ENCODE results near the gene PDE2A. TPM values are rescaled to one million over a fixed set of nuclear protein-coding genes. Genes with fewer than 3 reads are reported as not detected.

Gene PDE2A
- total RNA-seq, 4 donors from 2014 or later = 40.6 to 68.8 (median 47.6) TPM

DNA sequence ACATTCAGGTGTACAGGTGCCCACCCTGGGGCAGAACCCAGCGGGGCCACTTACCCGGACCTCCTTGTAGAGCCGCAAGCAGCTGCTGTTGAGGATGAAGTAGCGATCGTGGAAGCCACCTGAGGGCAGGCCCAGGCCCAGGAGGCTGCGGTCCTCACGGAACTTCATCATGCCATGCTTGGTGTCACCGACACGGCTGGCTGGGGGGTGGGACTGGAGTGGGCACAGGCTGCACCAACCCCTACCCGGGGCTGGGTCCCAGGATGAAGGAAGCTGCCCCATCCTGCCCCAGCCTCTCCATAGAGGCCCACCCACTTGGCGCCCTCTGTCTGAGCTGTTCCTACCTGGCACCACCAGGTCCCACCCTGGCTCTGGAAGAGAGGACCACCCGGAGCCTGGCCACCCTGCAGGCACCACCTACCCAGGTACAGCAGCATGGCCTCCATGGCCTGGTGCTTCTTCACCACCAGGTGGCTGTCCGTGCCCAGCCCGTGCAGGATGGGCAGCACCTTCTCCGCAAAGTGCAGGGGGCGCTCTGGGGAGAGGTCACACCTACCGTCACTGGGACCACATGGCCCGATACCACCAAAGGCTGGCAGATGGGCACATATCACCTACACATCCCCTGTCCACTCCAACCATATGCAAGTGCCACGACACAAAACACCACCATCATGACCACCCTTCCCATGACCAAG, 19.2 kb upstream of the PDE2A start:
- TF ChIP-seq POLR2AphosphoS5 (IDR thresholded peaks at IDR 0.05) (no peak), POLR2A (IDR thresholded peaks at IDR 0.05; ENCODE audit: low read depth) (no peak), EP300 (IDR thresholded peaks at IDR 0.05) (no peak)
- TF ChIP-seq, protein P1, sequence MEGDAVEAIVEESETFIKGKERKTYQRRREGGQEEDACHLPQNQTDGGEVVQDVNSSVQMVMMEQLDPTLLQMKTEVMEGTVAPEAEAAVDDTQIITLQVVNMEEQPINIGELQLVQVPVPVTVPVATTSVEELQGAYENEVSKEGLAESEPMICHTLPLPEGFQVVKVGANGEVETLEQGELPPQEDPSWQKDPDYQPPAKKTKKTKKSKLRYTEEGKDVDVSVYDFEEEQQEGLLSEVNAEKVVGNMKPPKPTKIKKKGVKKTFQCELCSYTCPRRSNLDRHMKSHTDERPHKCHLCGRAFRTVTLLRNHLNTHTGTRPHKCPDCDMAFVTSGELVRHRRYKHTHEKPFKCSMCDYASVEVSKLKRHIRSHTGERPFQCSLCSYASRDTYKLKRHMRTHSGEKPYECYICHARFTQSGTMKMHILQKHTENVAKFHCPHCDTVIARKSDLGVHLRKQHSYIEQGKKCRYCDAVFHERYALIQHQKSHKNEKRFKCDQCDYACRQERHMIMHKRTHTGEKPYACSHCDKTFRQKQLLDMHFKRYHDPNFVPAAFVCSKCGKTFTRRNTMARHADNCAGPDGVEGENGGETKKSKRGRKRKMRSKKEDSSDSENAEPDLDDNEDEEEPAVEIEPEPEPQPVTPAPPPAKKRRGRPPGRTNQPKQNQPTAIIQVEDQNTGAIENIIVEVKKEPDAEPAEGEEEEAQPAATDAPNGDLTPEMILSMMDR (IDR thresholded peaks at IDR 0.05) = no peak
- intact Hi-C loops (cut with DNase I) = no loop called here
- no peak overlapping the region for H3K27ac ChIP-seq (replicated peaks in 1 of 4)
- H3K27me3 ChIP-seq = no peaks in the 10 kb centered on the region
- 94% methylated on average over 8 of the region's 19 CpGs for whole genome bisulfite sequencing
- H3K36me3 ChIP-seq = peaks cover 82 to 100% (median 100%) of the 10 kb centered on the region in 4 donors
- H3K4me3 ChIP-seq = no peak overlapping the region
- peaks cover 0 to 17% (median 5%) of the 10 kb centered on the region in 4 donors for H3K4me1 ChIP-seq
- no peaks in the 10 kb centered on the region for H3K9me3 ChIP-seq
- no peak for DNase-seq (ENCODE audit: extremely low spot score)

DNA sequence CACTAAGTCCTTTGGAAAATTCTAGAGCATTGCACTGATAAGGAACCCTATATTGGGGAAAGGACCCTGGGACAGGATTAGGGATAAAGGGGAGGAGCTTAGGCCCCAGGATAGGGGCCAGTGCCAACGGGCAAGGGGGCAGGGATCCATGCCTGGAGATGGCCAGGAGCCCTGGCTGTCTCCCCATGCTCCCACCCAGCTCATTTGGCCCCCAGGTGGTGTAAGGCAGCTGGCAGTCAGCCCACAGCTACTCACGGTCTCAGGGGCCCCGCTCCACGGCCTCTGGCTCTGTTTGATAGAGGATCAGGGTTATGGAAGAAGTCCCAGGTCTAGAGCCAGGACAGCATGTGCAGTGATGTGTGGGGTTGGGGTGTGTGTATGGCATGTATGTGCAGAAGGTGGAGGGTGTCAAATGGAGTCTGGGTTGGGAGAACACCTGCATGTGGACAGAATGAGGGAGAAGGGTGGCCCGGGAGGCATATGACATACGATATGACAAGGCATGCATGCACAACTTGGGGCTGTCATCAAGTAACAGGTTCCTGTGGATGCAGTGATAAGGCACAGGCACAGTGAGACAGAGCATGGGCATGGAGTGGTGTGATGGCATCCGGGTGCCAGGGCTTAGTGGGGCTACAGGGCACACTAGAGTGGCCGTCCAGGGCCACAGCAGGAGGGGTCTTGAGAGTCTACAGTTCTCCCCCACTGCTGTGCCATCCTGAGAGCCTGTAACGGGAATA, 18.4 kb upstream of the PDE2A start:
- H3K27me3 ChIP-seq = no peaks in the 10 kb centered on the region
- peaks cover 0 to 18% (median 8%) of the 10 kb centered on the region in 4 donors for H3K4me1 ChIP-seq
- H3K36me3 ChIP-seq = peaks cover 76 to 100% (median 99%) of the 10 kb centered on the region in 4 donors
- no peaks in the 10 kb centered on the region for H3K9me3 ChIP-seq
- TF ChIP-seq EP300 (IDR thresholded peaks at IDR 0.05) (no peak), POLR2A (IDR thresholded peaks at IDR 0.05; ENCODE audit: low read depth) (no peak), POLR2AphosphoS5 (IDR thresholded peaks at IDR 0.05) (no peak)
- TF ChIP-seq, protein P1 (IDR thresholded peaks at IDR 0.05) = no peak
- no peak overlapping the region for H3K4me3 ChIP-seq
- 77% methylated on average over 9 of the region's 9 CpGs for WGBS
- intact Hi-C loops (cut with DNase I) = no loop called here
- DNase-seq (ENCODE audit: extremely low spot score) = no peak
- H3K27ac ChIP-seq (replicated peaks in 1 of 4) = no peak overlapping the region

DNA sequence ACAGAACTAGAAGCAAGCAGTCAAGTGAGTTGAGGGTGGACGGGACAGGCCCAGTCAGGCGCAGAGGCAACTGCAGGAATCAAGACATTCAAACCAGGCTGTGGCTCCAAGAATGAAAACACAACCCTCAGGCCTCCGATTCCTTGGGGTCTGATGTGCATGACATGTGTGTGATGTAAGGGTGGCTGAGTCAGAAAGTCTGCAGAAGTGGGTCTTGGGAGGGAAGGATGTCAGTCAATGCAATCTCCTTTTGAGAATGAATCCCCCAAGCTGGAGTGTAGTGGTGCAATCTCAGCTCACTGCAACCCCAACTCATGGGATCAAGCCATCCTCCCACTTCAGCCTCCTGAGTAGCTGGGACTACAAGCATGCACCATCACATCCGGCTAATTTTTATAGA, 15.9 kb upstream of the PDE2A start:
- Histone ChIP-seq H3K36me3 (peaks cover 72 to 100% (median 94%) of the 10 kb centered on the region in 4 donors), H3K9me3 (no peaks in the 10 kb centered on the region)

DNA sequence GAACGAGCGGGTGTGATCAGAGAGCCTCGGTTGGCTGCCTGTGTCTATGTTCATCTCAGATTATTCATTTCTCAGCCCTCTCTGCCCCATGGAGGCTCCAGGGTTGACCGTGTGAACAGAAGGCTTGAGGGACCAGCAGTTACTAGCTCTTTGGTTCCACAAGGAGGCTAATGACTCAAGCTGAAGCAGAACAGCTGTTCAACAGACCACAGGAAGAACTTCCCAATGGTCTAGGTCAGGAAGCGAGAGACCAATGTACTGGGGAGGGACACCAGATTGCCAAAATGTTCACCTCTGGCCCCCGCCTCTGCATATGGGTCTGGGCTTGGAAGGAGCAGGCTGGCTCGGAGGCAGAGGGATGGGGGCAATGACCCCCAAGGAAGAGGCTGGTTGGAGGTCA, 14.7 kb upstream of the PDE2A start:
- no peaks in the 10 kb centered on the region for H3K9me3 ChIP-seq
- H3K27me3 ChIP-seq = no peaks in the 10 kb centered on the region
- peak overlapping the region in 1 of 4 donors; percentile 54 for H3K27ac ChIP-seq (replicated peaks in 1 of 4)
- H3K4me1 ChIP-seq = peaks cover 19 to 45% (median 40%) of the 10 kb centered on the region in 4 donors
- no peak for DNase-seq (ENCODE audit: extremely low spot score)
- H3K36me3 ChIP-seq = peaks cover 65 to 100% (median 87%) of the 10 kb centered on the region in 4 donors
- no peak overlapping the region for H3K4me3 ChIP-seq
- 79% methylated on average over 7 of the region's 7 CpGs for WGBS
- intact Hi-C loops (cut with DNase I) = no loop called here
- TF ChIP-seq, protein P1 (IDR thresholded peaks at IDR 0.05) = no peak
- TF ChIP-seq POLR2AphosphoS5 (IDR thresholded peaks at IDR 0.05) (no peak), POLR2A (IDR thresholded peaks at IDR 0.05; ENCODE audit: low read depth) (no peak), EP300 (IDR thresholded peaks at IDR 0.05) (no peak)

More for the DNA sequence above, 15.9 kb upstream of the PDE2A start:
- Histone ChIP-seq H3K27ac (replicated peaks in 1 of 4) (no peak overlapping the region), H3K27me3 (no peaks in the 10 kb centered on the region), H3K4me3 (no peak overlapping the region), H3K4me1 (peaks cover 15 to 32% (median 28%) of the 10 kb centered on the region in 4 donors)
- WGBS = 75% methylated on average over 3 of the region's 4 CpGs
- intact Hi-C loops (cut with DNase I) = no loop called here
- DNase-seq (ENCODE audit: extremely low spot score) = no peak
- TF ChIP-seq POLR2AphosphoS5 (IDR thresholded peaks at IDR 0.05) = no peak
- TF ChIP-seq, protein P1 (IDR thresholded peaks at IDR 0.05) = no peak
- no peak for TF ChIP-seq EP300 (IDR thresholded peaks at IDR 0.05)
- TF ChIP-seq POLR2A (IDR thresholded peaks at IDR 0.05; ENCODE audit: low read depth) = no peak

Data from esophagus muscularis mucosa (tissue), 4 donors.